K562 (cell line): ENCODE data around the gene MACROD2.

Experiments
- EHMT2 ChIP-seq: fragments of 450-650 bp; IDR thresholded peaks from 2 replicates; pipeline ENCODE4 v1.6.1; 2018; ENCODE audit warnings: antibody characterized with exemption
- FOXA3 ChIP-seq, 2 experiments: fragments of 450-650 bp in 1 of 2; sonication (generic) in 1 of 2; formaldehyde crosslinking; IDR thresholded peaks in 1 of 2; conservative IDR thresholded peaks in 1 of 2; 2 replicates each; pipeline versions ENCODE4 v1.4.0 to v1.8.0; 2020 to 2022; ENCODE audit warnings: mild to moderate bottlenecking in 2 of 2, missing genetic modification reagents in 1 of 2
- MXI1 ChIP-seq: IDR thresholded peaks from 2 replicates; pipeline ENCODE4 v1.6.1; 2011; ENCODE audit warnings: low read depth, mild to moderate bottlenecking, improper control_type of control experiment, low read length
- NBN ChIP-seq: fragments of 450-650 bp; IDR thresholded peaks from 2 replicates; pipeline ENCODE4 v1.6.1; 2016; ENCODE audit warnings: low read depth, mild to moderate bottlenecking
- NR3C1 ChIP-seq: sonication (generic); formaldehyde crosslinking; IDR thresholded peaks from 2 replicates; pipeline ENCODE4 v1.8.1; 2022; ENCODE audit warnings: missing genetic modification reagents
- ZBTB9 ChIP-seq: fragments of 450-650 bp; formaldehyde crosslinking; IDR thresholded peaks from 2 replicates; pipeline ENCODE4 v1.4.0; 2020; ENCODE audit warnings: mild to moderate bottlenecking, moderate library complexity
- ZNF408 ChIP-seq: fragments of 250-450 bp; sonication (Bioruptor Pico); IDR thresholded peaks from 2 replicates; pipeline ENCODE4 v1.4.0; 2020; ENCODE audit warnings: low read depth, mild to moderate bottlenecking, moderate library complexity

- TF ChIP-seq NR3C1 (CRISPR knock-in tag) (no peak), NBN (no peak), ZNF408 (no peak), MXI1 (no peak), EHMT2 (no peak), FOXA3 (CRISPR knock-in tag; conservative IDR thresholded peaks at IDR 0.05 in 1 of 2, IDR thresholded peaks at IDR 0.05 in 1 of 2) (no peak), ZBTB9 (CRISPR knock-in tag) (no peak)
Measured at GRCh38 chr20:14986656-14987055, 991.3 kb downstream of the MACROD2 start.
